Measurements from ENCODE around the gene GPR4.

The GPR4 gene

DNA sequence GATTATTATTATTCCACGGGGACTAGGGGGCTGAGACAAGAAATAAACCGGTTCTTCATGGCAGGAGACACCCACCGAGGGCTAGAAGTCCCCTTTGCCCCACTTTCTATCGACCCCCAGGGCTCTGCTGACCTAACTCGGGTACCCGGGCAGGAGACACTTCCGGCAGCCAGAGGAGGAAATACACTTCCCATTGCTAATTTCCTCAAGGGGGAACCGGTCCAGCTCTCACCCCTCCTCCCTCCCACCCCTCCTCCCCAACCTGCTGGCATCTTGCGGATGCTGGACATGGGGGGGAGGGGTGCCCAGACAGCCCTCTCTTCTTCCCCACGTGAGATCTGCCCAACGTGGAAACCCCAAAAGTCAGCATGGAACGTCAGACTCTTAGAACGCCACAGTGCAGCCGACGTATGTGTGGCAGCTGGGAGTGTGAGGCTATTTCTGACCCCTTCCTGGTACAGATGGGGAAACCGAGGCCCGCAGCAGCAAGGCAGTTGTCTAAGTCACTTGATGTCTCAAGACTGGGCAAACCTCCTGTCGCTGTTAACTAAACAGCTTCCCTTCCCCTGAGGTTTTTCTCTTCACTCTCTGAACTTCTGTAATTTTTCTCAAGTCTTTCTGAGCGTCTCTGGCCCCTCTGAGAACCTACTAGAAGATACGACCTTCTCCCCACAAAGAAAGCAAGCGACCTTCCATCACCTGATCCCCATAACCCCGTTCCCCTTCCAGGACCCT is 3.6 kb downstream of the GPR4 start:
- H3K4me3 ChIP-seq (ENCODE audit: low read depth, low read length, poor library complexity, severe bottlenecking), result no peak overlapping the region
- no peaks in the 10 kb centered on the region for H3K9me2 ChIP-seq (ENCODE audit: low read depth, low read length)
- no peak overlapping the region for H2AFZ ChIP-seq (ENCODE audit: low read length)
- H3K9ac ChIP-seq (ENCODE audit: low read length), result no peak overlapping the region
- no peaks in the 10 kb centered on the region for H3F3A ChIP-seq (ENCODE audit: insufficient read depth, low read length)
- no peaks in the 10 kb centered on the region for H3K79me2 ChIP-seq (ENCODE audit: insufficient read depth, low read length)
- H3K36me3 ChIP-seq (ENCODE audit: insufficient read depth, low read length), result no peaks in the 10 kb centered on the region
- H3K27me3 ChIP-seq (ENCODE audit: insufficient read depth, low read length), result 0 out of 2 replicates have a peak, but pooled peaks cover 3% of the 10 kb centered on the region
- no peak overlapping the region for H3K4me2 ChIP-seq (ENCODE audit: low read length)
- H3K9me3 ChIP-seq (ENCODE audit: low read length), result no peaks in the 10 kb centered on the region
- H4K20me1 ChIP-seq (ENCODE audit: insufficient read depth, low read length), result no peaks in the 10 kb centered on the region
- no peak for TF ChIP-seq EZH2 (IDR thresholded peaks at IDR 0.05; ENCODE audit: borderline replicate concordance, low read length)
- TF ChIP-seq, protein P1, sequence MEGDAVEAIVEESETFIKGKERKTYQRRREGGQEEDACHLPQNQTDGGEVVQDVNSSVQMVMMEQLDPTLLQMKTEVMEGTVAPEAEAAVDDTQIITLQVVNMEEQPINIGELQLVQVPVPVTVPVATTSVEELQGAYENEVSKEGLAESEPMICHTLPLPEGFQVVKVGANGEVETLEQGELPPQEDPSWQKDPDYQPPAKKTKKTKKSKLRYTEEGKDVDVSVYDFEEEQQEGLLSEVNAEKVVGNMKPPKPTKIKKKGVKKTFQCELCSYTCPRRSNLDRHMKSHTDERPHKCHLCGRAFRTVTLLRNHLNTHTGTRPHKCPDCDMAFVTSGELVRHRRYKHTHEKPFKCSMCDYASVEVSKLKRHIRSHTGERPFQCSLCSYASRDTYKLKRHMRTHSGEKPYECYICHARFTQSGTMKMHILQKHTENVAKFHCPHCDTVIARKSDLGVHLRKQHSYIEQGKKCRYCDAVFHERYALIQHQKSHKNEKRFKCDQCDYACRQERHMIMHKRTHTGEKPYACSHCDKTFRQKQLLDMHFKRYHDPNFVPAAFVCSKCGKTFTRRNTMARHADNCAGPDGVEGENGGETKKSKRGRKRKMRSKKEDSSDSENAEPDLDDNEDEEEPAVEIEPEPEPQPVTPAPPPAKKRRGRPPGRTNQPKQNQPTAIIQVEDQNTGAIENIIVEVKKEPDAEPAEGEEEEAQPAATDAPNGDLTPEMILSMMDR (IDR thresholded peaks at IDR 0.05; ENCODE audit: low read length), result no peak
- H3K4me1 ChIP-seq (ENCODE audit: insufficient read depth, low read length, severe bottlenecking), result no peaks in the 10 kb centered on the region
- H3K27ac ChIP-seq (ENCODE audit: low read depth, low read length, poor library complexity, severe bottlenecking), result no peak overlapping the region

DNA sequence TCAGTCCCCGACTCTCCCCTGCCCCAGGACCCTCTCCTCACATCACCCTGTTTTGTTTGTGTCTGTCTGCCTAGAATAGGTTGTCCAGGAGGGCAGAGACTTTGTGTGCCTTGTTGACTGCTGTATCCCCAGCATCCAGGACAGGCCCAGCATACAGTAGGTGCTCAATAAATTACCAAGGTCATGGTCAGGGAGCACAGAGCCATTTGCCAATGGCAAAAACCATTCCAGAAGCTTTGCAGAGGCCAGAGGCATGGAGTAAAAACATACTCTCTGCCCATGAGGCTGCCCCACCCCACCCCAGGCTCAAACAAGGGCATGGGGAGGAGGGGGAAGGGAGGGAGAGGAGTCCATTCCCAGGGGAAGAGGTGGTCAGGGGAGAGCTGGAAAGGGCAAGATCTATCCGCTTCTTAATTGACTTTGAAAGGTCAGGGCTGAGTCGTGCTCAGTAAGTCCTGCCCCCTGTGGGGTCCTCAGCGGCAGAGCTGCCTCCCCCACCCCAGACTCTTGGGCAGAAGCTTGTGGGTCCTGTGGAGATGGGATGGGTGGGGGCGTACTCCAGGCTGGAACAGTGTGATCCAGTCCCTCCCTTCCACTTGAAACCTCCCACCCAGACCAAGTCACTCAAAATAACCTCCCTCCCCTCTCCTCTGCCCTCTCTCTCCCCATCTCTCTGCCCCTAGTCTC is 4.4 kb downstream of the GPR4 start:
- Histone ChIP-seq H3K9ac (ENCODE audit: low read length) (no peak overlapping the region), H3K4me1 (ENCODE audit: insufficient read depth, low read length, severe bottlenecking) (no peaks in the 10 kb centered on the region), H3K27ac (ENCODE audit: low read depth, low read length, poor library complexity, severe bottlenecking) (no peak overlapping the region), H3K4me3 (ENCODE audit: low read depth, low read length, poor library complexity, severe bottlenecking) (no peak overlapping the region), H3K9me2 (ENCODE audit: low read depth, low read length) (no peaks in the 10 kb centered on the region), H3K27me3 (ENCODE audit: insufficient read depth, low read length) (0 out of 2 replicates have a peak, but pooled peaks cover 3% of the 10 kb centered on the region), H3K9me3 (ENCODE audit: low read length) (no peaks in the 10 kb centered on the region), H3F3A (ENCODE audit: insufficient read depth, low read length) (no peaks in the 10 kb centered on the region), H3K79me2 (ENCODE audit: insufficient read depth, low read length) (no peaks in the 10 kb centered on the region), H3K36me3 (ENCODE audit: insufficient read depth, low read length) (no peaks in the 10 kb centered on the region), H2AFZ (ENCODE audit: low read length) (no peak overlapping the region), H3K4me2 (ENCODE audit: low read length) (no peak overlapping the region), H4K20me1 (ENCODE audit: insufficient read depth, low read length) (no peaks in the 10 kb centered on the region)
- TF ChIP-seq EZH2 (IDR thresholded peaks at IDR 0.05; ENCODE audit: borderline replicate concordance, low read length), result no peak
- TF ChIP-seq, protein P1 (IDR thresholded peaks at IDR 0.05; ENCODE audit: low read length), result no peak

DNA sequence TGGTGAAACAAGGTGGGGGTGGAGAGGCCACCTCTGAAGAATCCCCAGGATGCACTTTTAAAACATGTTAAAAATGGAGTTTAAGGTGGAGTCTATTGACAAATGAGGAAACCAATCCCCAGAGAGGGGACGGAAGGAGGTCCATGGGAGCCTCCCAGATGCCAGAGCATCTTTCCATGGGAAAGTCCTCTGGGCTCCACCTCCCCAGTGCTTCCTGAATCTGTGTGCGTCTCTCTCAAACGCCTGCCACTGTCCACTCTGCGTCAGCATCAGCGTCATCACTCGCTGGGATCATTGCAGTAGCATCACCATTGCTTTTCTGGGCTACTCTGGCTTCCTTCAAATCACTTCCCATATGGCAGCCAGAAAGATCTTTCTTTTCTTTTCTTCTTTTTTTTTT is 6.2 kb downstream of the GPR4 start:
- Histone ChIP-seq H3K9me3 (ENCODE audit: low read length) (no peaks in the 10 kb centered on the region), H2AFZ (ENCODE audit: low read length) (no peak overlapping the region), H3K36me3 (ENCODE audit: insufficient read depth, low read length) (no peaks in the 10 kb centered on the region), H3K27me3 (ENCODE audit: insufficient read depth, low read length) (0 out of 2 replicates have a peak, but pooled peaks cover under 1% of the 10 kb centered on the region), H3K4me1 (ENCODE audit: insufficient read depth, low read length, severe bottlenecking) (no peaks in the 10 kb centered on the region), H3K4me3 (ENCODE audit: low read depth, low read length, poor library complexity, severe bottlenecking) (no peak overlapping the region), H3K79me2 (ENCODE audit: insufficient read depth, low read length) (no peaks in the 10 kb centered on the region), H3K9me2 (ENCODE audit: low read depth, low read length) (no peaks in the 10 kb centered on the region), H4K20me1 (ENCODE audit: insufficient read depth, low read length) (no peaks in the 10 kb centered on the region), H3K4me2 (ENCODE audit: low read length) (no peak overlapping the region), H3K27ac (ENCODE audit: low read depth, low read length, poor library complexity, severe bottlenecking) (no peak overlapping the region), H3F3A (ENCODE audit: insufficient read depth, low read length) (no peaks in the 10 kb centered on the region), H3K9ac (ENCODE audit: low read length) (no peak overlapping the region)
- TF ChIP-seq, protein P1 (IDR thresholded peaks at IDR 0.05; ENCODE audit: low read length), result no peak
- no peak for TF ChIP-seq EZH2 (IDR thresholded peaks at IDR 0.05; ENCODE audit: borderline replicate concordance, low read length)

Measured in OCI-LY1 (cell line).